ENCODE results near the gene ILRUN. TPM values are rescaled to one million over a fixed set of nuclear protein-coding genes. Genes with fewer than 3 reads are reported as not detected.
"Not testable (repeated sequence)": the region's sequence is repeated elsewhere in the genome, so short reads cannot be mapped to it uniquely, and the experiment has no call there.

The ILRUN gene
- polyA plus RNA-seq, 2 donors, result 27.8 to 32.7 TPM

GRCh38 chr6:34650232-34650631 lies 46.3 kb downstream of the ILRUN start:
- not testable (repeated sequence) for H3K36me3 ChIP-seq (ENCODE audit: control insufficient read depth in 2 of 2, insufficient read depth in 2 of 2, low read length in 1 of 2); H3K27ac ChIP-seq (ENCODE audit: low read depth in 2 of 2, low read length in 1 of 2); H3K9me3 ChIP-seq (ENCODE audit: control insufficient read depth in 2 of 2, insufficient read depth in 1 of 2, low read depth in 1 of 2, low read length in 1 of 2); H3K27me3 ChIP-seq (ENCODE audit: control insufficient read depth in 1 of 2, insufficient read depth in 2 of 2, low read length in 2 of 2); H3K4me1 ChIP-seq (ENCODE audit: control insufficient read depth in 2 of 2, insufficient read depth in 2 of 2, low read length in 1 of 2); H3K4me3 ChIP-seq (ENCODE audit: low read depth in 1 of 2, low read length in 2 of 2)
- WGBS, 2 donors, result 95 to 98% methylated on average over 7 of the region's 7 CpGs

GRCh38 chr6:34648806-34649205 lies 47.8 kb downstream of the ILRUN start:
- peaks cover 0 to 8% of the 10 kb centered on the region in 2 donors for H3K36me3 ChIP-seq (ENCODE audit: control insufficient read depth in 2 of 2, insufficient read depth in 2 of 2, low read length in 1 of 2)
- H3K9me3 ChIP-seq (ENCODE audit: control insufficient read depth in 2 of 2, insufficient read depth in 1 of 2, low read depth in 1 of 2, low read length in 1 of 2), result no peaks in the 10 kb centered on the region
- H3K4me1 ChIP-seq (ENCODE audit: control insufficient read depth in 2 of 2, insufficient read depth in 2 of 2, low read length in 1 of 2), result no peaks in the 10 kb centered on the region
- no peak overlapping the region for H3K4me3 ChIP-seq (ENCODE audit: low read depth in 1 of 2, low read length in 2 of 2)
- H3K27ac ChIP-seq (ENCODE audit: low read depth in 2 of 2, low read length in 1 of 2), result no peak overlapping the region
- H3K27me3 ChIP-seq (ENCODE audit: control insufficient read depth in 1 of 2, insufficient read depth in 2 of 2, low read length in 2 of 2), result no peaks in the 10 kb centered on the region

Other genes with a start within 250 kb of the ILRUN start
- gene PACSIN1, start 230.7 kb downstream of the ILRUN start, polyA plus RNA-seq, result under 1 TPM; 0.01 to 0.04 TPM
- gene SPDEF, start 140.4 kb downstream of the ILRUN start, polyA plus RNA-seq, result under 1 TPM; 0.08 TPM
- gene SNRPC, start 60.7 kb upstream of the ILRUN start, polyA plus RNA-seq, result 100 to 1,000 TPM in 1 of 2 donors, 10 to 100 TPM in 1; 85.6 to 116 TPM
- gene BLTP3A, start 95.3 kb upstream of the ILRUN start, polyA plus RNA-seq, result 1 to 10 TPM; 1.2 to 1.7 TPM
- gene TAF11, start 191.3 kb upstream of the ILRUN start, polyA plus RNA-seq, result 10 to 100 TPM; 20.3 to 24.3 TPM
- 1 to 10 TPM; 6.3 to 7.7 TPM for gene ANKS1A, start 192.5 kb upstream of the ILRUN start, polyA plus RNA-seq

Measured in esophagus (tissue), 2 donors.